RPMI8226 (cell line): ENCODE data around the gene NR1I2.
A peak's percentile ranks its signal among the peaks of the same experiment; 100 is the strongest.

Experiments used
- DNase-seq: peaks from one replicate; pipeline ENCODE4 v3.0.0-alpha.2; 2015

The NR1I2 gene

DNA sequence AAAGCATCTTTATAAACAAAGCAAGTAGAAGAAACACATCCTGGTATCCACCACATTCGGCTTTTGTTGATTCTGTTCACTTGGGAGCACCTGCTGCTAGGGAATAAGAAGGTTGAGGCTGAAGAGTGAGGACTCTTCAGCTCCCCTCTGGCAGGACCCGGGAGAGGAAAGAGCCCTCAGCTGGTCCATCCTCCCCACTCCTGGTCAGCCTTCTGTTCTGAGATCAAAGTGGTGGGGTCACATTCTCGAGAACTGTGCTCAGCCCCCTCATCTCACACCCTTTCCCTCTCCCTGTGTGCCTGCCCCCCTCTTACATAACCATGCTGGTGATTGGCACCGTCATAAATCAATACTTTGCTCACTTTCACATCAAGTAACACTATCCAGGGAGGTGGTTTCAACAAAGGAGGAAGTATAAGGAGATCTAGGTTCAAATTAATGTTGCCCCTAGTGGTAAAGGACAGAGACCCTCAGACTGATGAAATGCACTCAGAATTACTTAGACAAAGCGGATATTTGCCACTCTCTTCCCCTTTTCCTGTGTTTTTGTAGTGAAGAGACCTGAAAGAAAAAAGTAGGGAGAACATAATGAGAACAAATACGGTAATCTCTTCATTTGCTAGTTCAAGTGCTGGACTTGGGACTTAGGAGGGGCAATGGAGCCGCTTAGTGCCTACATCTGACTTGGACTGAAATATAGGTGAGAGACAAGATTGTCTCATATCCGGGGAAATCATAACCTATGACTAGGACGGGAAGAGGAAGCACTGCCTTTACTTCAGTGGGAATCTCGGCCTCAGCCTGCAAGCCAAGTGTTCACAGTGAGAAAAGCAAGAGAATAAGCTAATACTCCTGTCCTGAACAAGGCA is at the start of gene NR1I2:
TSS of gene NR1I2 (plus strand) at position 772 of the 869 bp plus-strand sequence.
- DNase-seq, result no peak

DNA sequence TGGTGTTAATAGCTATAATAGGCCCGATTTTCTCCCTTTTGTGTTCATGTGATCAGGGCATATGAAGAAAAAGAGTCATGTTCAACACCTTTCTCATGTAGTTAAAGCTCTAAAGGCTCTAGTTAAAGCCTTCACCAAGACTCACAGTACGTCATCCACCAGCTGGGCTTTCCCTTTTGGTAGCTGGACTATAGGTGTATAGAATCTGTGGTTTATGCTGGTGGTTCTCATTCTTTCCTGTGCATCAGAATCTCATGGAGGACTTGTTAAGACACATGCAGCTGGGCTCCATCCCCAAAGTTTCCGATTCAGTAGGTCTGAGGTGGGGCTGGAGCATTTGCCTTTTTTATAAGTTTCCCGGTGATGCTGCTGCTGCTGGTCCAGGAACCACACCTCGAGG is 48.1 kb upstream of the NR1I2 start:
- DNase-seq, result no peak

DNA sequence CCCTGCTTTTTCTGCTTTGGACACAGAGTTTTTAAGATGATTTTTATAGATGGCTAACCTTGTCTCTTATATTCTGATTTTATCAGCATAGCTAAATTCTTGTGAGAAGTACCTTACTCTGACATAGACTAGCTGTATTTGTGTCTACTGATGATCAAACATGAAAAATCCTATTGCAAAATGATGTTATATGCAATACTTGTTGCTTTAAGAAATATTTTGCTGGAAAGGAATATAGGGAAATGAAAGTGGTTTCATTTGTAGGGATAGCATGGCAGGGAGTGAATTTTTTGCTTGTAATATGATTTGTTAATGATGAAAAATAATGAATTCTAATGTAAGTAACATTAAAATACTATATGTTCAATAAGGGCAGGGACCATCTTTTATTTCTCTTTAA is 43.2 kb upstream of the NR1I2 start:
- DNase-seq, result no peak

DNA sequence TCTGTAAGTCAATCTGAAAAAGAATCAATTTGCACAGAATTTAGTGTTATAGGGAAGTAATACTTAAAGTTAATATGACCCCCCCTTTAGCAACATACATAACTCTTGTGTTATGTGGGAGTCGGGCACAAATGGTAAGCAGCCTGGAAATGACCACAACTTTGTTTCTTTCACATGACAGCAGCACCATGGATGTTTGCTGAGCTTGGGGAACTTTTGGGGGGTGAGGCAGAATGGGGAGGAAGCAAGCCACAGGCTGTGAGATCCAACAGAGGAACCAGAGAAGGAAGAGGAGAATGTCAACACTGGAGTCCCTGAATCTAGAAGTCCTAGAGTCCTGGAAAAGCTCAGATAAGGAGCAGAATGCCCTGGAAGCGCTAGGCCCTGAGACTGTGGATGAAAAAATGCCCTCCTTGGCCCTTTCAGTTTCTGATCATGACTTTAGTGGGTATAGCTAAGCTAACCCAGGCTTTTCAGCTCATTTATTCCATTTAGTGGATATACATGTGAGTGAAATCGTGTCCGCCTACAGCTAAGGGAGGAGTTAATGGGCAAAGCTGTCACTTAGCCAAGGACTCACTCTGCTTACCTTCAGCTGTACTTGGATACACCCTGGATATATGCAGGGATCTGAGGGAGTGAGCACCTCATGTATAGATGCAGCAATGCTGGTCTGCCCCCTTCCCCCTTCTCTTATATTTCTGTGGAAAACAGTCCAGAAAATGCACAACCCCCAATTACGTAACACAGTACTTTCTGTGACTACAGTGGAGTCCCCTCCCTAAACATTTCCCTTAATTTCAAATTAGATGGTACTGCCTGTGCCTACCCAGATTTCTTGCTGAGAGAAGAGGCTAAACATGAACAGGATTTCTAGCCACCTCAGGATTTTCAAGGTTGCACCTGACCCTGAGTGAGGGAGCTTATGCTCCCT is 40.0 kb upstream of the NR1I2 start:
- DNase-seq, result no peak

DNA sequence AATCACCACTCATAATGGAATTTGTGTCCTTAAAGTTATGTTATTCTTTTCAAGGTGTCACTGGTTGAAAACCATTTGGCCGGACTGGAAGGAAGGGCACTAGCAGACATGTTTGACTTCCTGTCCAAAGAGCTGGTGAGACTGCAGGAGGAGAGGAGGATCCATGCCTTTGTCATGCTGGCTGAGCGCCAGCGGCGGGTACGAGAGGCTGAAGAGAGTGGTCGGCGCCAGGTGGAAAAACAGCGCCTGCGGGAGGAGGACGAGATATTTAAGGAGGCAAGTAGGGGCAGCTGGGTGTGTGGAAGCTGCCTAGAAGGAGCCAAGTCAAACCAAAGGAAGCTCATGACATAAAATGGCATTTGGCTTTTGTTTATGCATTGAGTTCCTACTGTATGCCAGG is 38.0 kb upstream of the NR1I2 start:
- DNase-seq, result peak; percentile 15

DNA sequence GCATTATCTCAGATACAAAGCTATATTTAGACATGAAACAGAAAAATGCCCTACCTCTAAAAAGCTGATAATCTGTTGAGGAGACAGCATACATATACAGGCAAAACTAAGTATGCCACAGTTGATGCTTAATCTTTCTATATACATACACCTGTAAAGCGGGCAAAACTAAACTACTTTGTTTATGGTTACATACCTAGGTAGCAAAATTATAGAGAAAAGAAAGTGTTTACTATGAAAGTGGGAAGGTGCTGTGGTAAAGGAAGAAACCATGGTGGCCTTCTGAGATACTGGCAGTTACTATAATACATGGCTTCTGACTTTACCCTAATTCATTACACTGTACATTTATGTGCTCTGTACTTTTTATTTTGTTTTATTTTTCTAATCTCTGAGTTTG is 36.0 kb upstream of the NR1I2 start:
- DNase-seq, result no peak

DNA sequence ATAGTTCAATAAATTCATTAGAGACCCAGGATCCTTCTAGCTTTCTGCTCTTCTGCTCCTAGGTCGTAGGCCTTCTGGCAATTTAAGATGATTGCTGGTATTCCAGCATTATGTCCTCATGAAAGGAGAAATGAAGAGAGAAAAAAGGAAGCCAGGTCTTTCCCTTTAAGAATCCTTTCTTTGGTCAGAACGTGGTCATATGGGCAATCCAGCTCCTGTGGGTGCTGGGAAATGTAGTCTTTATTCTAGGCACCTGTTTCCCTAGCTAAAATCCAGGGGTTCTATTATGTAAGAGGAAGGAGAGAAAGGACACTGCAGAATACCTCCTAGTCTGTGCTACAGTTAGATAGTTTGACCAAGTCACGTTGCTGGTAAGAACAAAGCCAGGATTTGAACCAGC is 35.5 kb upstream of the NR1I2 start:
- DNase-seq, result no peak

DNA sequence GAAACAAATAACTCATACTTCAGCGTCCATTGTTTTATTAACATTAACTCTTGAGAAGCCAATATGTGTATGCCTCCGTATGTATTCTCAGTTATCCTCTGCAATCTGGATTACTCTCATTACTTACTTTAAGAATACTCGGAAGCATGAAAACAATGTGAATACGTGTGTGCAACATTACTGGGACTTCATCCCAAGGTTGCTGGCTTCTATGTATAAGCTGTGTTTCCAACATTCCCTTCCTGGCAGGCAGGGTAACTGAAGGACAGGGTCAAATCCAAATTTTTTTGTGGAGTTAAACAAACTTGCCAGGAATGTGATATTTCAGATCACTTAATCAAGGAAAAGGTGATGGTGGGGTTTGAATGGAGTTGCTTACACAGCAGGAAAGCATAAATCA is 34.5 kb upstream of the NR1I2 start:
- no peak for DNase-seq

DNA sequence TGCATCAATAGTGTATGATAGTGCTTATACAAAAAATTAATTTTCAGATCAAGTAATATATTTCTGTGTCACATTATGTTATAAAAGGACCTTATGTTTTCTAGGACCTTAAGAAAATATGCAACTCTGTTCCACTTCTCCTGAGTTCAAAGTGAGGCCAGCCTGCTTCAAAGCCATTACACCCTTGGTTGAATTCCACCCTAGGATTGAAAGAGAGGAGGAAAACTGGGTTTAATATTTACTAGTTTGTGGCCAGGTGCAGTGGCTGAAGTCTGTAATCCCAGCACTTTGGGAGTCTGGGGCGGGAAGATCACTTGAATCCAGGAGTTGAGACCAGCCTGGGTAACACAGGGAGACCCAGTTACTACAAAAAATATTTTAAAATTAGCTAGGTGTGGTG is 32.9 kb upstream of the NR1I2 start:
- DNase-seq, result no peak

DNA sequence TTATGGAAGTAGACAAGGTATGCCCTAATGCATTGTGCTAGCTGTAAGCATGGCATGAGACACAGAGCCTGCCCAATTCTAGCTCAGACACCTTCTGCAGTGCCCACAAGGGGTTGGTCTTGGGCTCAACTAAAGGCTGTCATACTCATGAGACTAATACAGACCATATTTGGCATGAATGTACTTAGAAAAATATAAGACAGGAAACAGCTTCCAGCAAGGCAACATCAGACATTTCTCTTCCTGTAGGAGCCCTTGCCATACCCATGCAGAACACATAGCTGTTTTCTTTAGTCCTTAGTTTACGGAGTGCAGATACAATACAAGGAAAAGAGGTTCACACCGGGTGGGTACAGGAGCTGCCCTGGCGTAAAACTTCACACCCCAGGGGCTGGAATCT is 30.5 kb upstream of the NR1I2 start:
- no peak for DNase-seq

DNA sequence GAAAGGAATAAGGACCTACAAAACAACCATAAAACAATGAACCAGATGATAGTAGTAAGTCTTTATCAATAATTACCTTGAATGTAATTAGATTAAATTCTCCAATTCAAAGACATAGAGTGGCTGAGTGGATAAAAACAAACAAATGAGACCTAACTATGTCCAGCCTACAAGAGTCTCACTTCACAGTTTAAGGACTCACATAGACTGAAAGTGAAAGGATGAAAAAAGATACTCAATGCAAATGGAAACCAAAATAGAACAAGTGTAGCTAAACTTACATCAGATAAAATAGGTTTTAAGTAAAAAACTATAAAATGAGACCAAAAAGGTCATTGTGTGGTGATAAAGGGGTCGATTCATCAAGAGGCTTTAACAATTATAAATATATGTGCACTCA is 21.9 kb upstream of the NR1I2 start:
- DNase-seq, result no peak

DNA sequence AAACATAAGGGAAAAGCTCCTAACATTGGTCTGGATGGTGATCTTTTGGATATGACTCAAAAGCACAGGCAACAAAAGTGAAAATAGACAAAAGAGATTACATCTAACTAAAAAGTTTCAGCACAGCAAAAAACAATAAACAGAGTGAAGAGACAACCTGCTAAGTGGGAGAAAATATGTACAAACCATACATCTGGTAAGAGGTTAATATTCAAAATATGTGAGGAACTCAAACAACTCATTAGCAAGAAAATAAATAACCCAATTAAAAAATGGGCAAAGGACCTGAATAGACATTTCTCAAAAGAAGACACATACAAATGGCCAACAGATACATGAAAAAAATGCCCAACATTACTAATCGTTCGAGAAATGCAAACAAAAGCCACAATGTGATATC is 19.0 kb upstream of the NR1I2 start:
- no peak for DNase-seq

DNA sequence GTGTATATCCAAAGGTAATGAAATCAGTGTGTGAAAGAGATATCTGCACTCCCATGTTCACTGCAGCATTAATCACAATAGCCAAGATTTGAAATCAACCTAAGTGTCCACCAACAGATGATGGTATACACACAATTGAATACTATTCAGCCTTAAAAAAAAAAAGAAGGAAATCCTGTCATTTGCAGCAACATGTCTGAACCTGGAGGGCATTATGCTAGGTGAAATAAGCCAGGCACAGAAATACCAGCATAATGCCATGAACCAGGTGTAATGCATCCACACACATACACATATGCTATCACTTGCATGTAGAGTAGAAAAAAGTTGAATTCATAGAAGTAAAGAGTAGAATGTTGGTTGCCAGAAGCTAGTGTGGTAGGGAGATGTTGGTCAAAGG is 18.4 kb upstream of the NR1I2 start:
- DNase-seq, result no peak

DNA sequence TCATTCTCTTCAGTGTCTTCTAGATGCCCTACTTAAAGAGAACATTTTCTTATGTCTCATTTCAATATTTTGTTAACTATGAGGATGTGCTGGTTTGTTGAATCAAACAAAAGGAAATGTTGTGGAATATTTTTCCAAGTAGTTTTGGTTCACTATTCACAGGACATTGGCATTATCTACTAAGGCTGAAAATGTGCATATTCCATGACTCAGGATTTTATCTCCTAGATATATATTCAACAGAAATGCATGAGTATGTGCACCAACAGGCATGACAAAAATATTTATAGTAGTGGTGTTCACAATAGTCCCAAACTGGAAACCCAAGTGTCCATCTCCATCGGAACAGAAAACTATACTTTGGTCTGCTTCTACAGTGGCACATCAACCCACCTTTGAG is 16.7 kb upstream of the NR1I2 start:
- no peak for DNase-seq

DNA sequence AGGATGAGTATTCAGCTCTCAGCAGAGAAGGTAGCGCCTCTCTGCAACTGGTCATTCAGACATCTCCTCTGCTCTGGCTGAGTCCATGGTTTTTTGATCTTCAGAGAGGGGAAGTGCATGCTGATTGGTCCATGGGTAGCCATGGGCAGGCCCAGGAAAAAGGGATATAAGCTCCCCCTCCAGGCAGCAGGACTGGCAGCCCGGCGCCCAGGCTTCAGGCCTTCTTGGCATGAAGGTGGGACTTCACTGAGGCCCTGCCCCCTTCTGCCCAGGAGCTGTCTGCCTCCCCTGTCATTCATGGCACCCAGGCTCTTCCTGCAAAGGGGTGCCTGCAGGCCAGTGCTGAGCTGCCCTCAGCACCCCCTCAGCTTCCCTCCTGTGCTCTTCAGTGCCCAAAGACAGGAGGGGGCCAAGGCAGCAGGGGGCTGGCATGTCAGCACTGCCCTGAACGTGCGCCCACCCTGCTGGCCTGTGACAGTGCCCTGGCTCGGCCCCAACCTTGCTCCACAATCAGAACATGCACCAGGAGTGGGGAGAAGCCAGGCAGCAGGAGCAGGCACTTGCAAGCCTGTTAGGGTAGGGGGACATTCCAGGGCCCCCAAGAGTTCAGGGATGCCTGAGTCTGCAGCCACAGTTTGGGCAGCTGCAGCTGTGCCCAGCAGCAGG is 13.8 kb upstream of the NR1I2 start:
- DNase-seq, result no peak

DNA sequence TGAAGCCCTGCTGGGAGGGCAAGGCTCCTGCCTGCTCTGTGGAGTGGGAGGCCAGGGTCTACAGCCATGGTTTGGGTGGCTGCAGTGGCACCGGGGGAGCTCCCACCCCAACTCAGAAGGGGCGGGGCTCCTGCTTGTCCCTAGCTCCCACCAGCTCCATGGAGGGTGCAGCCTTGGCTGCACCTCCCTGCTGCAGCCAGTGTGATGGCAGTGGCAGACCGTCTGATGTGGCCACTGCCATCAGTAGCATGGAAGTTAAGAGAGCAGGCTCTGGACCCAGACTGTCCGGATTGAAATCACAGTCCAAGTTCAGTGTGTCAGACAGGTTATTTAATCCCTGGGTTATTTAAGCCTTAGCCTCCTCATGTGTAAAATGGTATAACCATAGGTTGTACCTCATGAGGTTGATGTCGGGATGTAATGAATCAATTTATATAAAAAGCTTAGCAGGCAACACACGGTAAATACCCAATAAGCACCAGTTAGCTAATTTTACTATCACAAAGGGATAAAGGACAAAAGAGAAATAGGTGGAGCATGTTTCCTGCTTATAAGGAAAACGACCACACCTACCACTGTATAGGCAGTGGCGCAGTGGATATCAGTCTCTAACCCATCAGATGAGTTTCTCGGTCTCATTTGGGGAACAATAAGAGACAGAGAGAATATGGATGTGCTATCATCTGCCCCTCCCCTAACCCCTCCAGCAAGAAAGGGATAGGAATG is 13.1 kb upstream of the NR1I2 start:
- no peak for DNase-seq

DNA sequence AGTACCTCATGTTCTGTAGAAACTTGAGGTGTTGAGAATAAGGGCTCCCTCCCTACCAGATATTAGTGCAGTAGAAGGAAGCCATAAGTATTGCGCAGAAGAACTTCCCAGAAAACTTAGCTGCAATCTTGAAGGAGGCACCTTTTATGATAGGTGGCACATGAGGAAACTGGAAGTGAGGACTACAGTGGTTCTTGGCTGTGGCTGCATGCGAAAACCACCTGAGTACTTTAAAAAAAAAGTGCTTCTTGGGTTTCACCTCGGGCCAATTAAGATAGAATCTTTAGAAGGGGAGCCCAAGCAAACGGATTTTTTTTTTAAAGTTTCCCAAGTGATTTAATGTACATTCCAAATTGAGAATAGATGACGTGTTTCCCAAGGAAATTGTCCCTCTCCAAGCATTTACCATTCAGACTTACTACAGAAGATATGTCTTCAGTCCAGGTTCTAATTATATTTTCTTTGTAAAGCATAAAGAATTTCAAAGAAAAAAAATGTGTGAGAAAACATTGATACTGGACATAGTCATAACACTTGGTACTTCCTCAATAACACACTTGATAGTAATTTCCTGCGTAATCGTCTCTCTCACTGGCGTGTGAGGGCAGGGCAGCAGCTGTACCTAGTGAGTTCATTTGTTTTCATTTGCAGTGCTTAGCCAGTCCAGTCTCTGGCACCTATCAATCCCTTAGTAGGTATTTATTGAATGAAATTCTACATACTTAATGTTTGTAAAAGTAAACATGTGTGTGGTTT is 12.3 kb upstream of the NR1I2 start:
- no peak for DNase-seq

DNA sequence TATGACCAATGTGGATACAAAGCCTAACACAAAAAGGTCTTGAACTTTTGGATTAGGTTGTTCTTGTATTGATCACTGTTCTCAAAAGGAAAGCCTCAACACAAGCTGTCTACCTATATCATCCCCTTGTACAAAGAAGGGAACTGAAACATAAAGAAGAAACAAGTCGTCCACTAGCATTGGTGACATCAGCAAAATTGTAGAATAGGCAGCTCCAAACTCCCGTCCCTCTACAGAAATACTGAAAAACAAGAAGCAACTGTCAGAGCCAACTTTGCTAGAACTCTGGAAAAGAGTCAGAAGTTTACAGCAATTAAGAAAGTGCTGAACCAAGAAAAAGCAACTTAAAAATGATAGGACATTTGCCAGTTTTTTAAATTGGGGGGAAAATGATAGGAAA is 7.5 kb upstream of the NR1I2 start:
- DNase-seq, result peak; percentile 83

DNA sequence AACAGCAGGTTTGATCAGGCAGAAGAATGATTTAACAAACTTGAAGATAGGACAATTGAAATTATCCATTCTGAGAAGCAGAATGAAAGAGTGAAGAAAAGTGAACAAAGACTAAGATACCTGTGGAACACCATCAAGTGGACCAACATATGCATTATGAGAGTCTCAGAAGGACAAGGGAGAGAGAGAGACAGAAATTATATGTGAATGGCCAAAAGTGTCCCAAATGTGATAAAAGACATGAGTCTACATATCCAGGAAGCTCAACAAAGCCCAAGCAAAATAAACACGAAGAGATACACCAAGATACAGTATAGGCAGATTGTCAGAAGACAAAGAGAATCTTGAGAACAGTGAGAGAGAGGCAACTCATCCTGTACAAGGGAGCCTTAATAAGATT is 5.6 kb upstream of the NR1I2 start:
- DNase-seq, result no peak

DNA sequence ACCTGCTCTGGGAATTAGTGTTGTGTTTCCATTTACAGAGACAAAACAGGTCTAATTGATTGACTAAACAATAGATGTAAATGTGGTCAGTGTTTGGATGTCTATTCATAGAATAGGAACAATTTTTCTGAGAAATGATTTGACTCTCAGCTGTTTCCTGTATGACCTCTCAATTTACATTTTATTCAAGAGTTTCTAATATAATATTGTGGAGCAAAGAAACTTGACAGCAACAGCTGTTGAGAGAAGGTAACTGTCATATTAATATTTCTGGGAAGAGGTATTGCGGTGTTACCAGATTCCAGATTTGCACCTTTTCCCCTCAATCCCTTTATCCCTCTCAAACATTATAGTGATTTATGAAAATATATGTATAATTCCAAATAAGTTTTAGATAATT is 3.7 kb upstream of the NR1I2 start:
- no peak for DNase-seq

DNA sequence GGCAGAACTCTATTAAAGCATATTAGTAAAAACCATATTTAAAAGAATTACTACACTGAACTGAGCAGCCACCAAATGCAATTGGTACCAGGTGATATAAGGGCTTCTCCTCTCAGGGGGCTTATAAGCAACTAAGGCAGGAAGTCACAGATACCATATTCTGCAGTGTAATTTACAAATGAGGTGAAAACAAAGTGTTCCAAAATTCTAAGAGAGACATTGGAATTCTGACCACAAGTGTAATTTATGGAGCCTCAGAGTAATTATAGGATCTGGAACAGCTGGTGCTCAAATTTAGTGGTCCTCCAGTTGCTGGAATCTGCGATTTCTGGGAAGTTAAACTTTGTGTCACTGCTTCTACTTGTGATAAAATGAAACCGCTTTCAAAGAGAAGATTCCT is 3.1 kb upstream of the NR1I2 start:
- DNase-seq, result no peak

DNA sequence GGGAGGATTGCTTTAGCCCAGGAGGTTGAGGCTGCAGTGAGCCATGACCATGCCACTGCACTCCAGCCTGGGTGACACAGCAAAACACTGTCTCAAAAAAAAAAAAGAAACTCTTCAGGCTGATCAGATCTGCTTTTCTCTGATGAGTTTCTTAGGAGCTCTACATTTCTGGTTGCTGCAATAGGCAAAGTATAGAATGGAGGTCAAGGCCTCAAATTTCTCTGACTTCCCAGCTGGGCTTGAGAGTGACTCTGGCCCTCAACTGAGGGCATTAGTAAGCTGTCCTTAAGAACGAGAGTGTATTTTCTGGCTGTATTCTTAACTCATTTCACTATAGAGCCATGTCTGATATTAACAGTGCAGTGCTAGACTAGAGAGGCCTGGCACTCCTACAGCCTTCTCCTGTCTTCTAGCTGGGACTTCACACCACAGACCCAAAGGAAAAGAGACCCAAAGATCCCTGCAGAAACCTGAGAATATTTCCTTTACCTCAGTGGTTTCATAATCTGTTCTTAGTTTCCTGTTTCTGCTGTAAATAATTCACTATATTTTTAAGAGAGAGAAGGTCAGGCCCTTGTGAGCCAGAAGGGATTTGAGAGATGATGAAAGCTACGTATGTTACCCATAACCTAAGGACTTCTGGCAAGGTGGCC is 2.0 kb upstream of the NR1I2 start:
- DNase-seq, result no peak
